Endodermal cell (in vitro differentiated cells): ENCODE measurements around the gene LAPTM5. TPM values are rescaled to one million over a fixed set of nuclear protein-coding genes. Genes with fewer than 3 reads are reported as not detected.
A peak's percentile ranks its signal among the peaks of the same experiment; 100 is the strongest.

Source experiments
- DNase-seq: peaks from one replicate; pipeline ENCODE4 v3.0.0-alpha.2; 2017
- H3K27ac ChIP-seq: 2 replicates; pipeline ENCODE4 v1.5.1; 2013; ENCODE audit warnings: mild to moderate bottlenecking, low read depth, low read length, moderate library complexity
- H3K27me3 ChIP-seq: 2 replicates; pipeline ENCODE4 v1.6.1; 2013; ENCODE audit warnings: mild to moderate bottlenecking, low read length, moderate library complexity; ENCODE audit not compliant: insufficient read depth, control insufficient read depth, poor library complexity, severe bottlenecking
- H3K36me3 ChIP-seq: 2 replicates; pipeline ENCODE4 v1.7.0; 2013; ENCODE audit warnings: mild to moderate bottlenecking, low read length, moderate library complexity; ENCODE audit not compliant: control insufficient read depth, insufficient read depth
- H3K4me1 ChIP-seq: one replicate; pipeline ENCODE4 v1.7.0; 2013; ENCODE audit warnings: low read length; ENCODE audit not compliant: control insufficient read depth, insufficient read depth
- H3K4me3 ChIP-seq: 2 replicates; pipeline ENCODE4 v1.5.1; 2013; ENCODE audit warnings: mild to moderate bottlenecking, low read length, moderate library complexity
- H3K9ac ChIP-seq: 2 replicates; pipeline ENCODE4 v1.6.1; 2013; ENCODE audit warnings: mild to moderate bottlenecking, low read length, moderate library complexity; ENCODE audit not compliant: poor library complexity, severe bottlenecking; ENCODE audit errors: extremely low read depth
- H3K9me3 ChIP-seq: 2 replicates; pipeline ENCODE4 v1.6.1; 2013; ENCODE audit warnings: mild to moderate bottlenecking, low read length, moderate library complexity; ENCODE audit not compliant: control insufficient read depth
- H3K27ac Mint-ChIP-seq: 2 replicates; pipeline ENCODE4 v1.8.0; 2020; ENCODE audit warnings: mixed read lengths
- H3K27me3 Mint-ChIP-seq: 2 replicates; pipeline ENCODE4 v1.8.0; 2021; ENCODE audit warnings: mild to moderate bottlenecking, mixed read lengths; ENCODE audit not compliant: insufficient read depth
- H3K36me3 Mint-ChIP-seq: 2 replicates; pipeline ENCODE4 v1.8.0; 2020; ENCODE audit warnings: low read depth, mixed read lengths
- H3K4me1 Mint-ChIP-seq: 2 replicates; pipeline ENCODE4 v1.8.0; 2020; ENCODE audit warnings: mixed read lengths
- H3K4me3 Mint-ChIP-seq: 2 replicates; pipeline ENCODE4 v1.8.0; 2020; ENCODE audit warnings: mild to moderate bottlenecking, moderate library complexity, mixed read lengths
- H3K9me3 Mint-ChIP-seq: 2 replicates; pipeline ENCODE4 v1.8.0; 2020; ENCODE audit warnings: mild to moderate bottlenecking, mixed read lengths
- WGBS, 2 experiments: methylation state at CpG; one replicate each; pipeline versions ENCODE4 v1.1.5 to v1.1.7; 2013; ENCODE audit warnings: missing lambda C conversion rate in 2 of 2, mixed read lengths in 1 of 2; ENCODE audit not compliant: insufficient coverage in 1 of 2, insufficient read length in 1 of 2; 5-methylcytosine and 5-hydroxymethylcytosine counted together
- total RNA-seq, 2 donors: library from RNA; stranded (reverse); fragmentation: NEBNext Ultra II Directional in 1 of 2; extraction: Animal tissue kit (Norgen Biotek cat#: 25700) in 1 of 2; gene quantifications; 2 replicates in 1 of 2; 3 replicates in 1 of 2; pipeline ENCODE4 v1.2.1, GENCODE V29; 2021
- TF ChIP-seq, protein P1 (sequence below): fragments of 200-600 bp; sonication (generic); conservative IDR thresholded peaks from 2 replicates; pipeline ENCODE4 v1.5.0; 2021; ENCODE audit warnings: antibody characterized with exemption, mild to moderate bottlenecking

The LAPTM5 gene
- total RNA-seq, 2 donors from 2014 or later = not detected

DNA sequence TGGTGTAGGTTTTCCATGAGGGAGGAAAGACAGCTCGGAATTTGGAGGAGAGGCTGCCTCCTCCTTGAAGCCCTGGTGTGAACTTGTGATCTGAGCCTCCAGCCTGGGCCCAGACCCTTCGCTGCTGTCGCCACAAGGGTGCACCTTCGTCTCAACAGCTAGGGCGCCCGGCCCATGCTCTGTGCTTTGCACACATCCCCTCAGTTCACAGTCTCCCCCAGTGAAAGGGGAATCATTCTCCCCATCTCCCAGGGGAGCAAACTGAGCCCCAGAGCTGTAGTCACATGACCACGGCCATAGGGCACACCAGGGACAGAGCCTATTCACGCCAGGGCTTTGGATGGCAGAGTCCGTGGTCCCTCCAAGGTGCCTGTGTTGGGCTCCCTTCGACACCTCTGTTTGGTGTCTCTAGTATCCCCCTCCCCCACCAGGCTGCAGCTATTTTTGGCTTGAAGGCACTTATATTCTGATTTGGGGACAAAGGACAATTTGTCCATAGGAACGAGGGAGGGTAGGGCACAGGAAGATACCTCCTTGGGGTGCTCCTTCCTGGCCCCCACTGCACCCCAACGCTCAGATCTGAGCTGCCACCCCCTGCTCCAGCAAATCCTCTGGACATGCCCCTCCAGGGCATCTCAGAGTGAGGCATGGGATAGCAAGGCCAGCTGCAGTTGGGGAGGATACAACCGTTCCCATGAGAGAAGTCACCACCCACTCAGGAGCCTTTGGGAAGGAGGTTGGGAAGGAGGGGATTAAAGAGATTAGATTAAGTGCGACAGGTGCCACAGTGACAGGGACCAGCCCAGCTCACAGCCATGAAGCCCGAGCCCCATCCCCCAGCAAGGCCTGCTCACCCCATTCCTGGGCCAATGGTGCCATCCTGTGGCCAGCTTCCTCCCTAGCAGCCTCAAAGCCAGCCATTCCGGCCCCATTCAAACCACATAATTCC lies 49.9 kb downstream of the LAPTM5 start:
- Histone ChIP-seq H3K4me3 (no peak overlapping the region), H3K9me3 (no peaks in the 10 kb centered on the region), H3K27me3 (peaks cover 9% of the 10 kb centered on the region), H3K4me1 (peaks cover 20% of the 10 kb centered on the region), H3K9ac (no peak overlapping the region), H3K36me3 (no peaks in the 10 kb centered on the region), H3K27ac (no peak overlapping the region)
- Mint-ChIP-seq H3K36me3 (no peaks in the 10 kb centered on the region), H3K27ac (no peak overlapping the region), H3K27me3 (peaks cover 9% of the 10 kb centered on the region), H3K4me3 (no peak overlapping the region), H3K9me3 (no peaks in the 10 kb centered on the region), H3K4me1 (peaks cover 12% of the 10 kb centered on the region)
- DNase-seq = peak; percentile 95
- whole genome bisulfite sequencing, 2 experiments = 40 to 61% methylated on average over 5 to 16 of the region's 16 CpGs
- TF ChIP-seq, protein P1, sequence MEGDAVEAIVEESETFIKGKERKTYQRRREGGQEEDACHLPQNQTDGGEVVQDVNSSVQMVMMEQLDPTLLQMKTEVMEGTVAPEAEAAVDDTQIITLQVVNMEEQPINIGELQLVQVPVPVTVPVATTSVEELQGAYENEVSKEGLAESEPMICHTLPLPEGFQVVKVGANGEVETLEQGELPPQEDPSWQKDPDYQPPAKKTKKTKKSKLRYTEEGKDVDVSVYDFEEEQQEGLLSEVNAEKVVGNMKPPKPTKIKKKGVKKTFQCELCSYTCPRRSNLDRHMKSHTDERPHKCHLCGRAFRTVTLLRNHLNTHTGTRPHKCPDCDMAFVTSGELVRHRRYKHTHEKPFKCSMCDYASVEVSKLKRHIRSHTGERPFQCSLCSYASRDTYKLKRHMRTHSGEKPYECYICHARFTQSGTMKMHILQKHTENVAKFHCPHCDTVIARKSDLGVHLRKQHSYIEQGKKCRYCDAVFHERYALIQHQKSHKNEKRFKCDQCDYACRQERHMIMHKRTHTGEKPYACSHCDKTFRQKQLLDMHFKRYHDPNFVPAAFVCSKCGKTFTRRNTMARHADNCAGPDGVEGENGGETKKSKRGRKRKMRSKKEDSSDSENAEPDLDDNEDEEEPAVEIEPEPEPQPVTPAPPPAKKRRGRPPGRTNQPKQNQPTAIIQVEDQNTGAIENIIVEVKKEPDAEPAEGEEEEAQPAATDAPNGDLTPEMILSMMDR = peak; percentile 95

DNA sequence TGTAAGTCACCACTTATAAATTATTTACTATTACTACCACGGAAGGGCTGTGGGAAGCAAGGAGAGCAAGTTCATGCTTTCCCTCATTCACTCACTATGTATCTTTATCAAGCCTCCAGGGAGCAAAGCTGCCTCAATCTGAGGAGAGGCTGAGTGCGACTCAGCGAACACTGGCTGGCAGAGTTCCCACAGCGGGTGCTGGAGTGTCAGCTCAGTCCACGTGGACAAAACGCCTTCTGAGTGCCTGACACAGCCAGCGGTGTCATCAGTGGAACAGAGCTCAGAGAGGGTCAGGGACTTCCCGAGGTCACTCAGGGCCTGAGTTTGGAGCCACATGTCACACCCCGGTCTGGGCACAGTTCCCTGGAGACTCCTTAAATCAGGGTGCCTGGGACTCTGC lies 51.0 kb downstream of the LAPTM5 start:
- Histone ChIP-seq H3K4me1 (peaks cover 20% of the 10 kb centered on the region), H3K27ac (no peak overlapping the region), H3K27me3 (peaks cover 9% of the 10 kb centered on the region), H3K4me3 (no peak overlapping the region), H3K9ac (no peak overlapping the region), H3K9me3 (no peaks in the 10 kb centered on the region), H3K36me3 (no peaks in the 10 kb centered on the region)
- Mint-ChIP-seq H3K9me3 (no peaks in the 10 kb centered on the region), H3K27me3 (peaks cover 9% of the 10 kb centered on the region), H3K27ac (no peak overlapping the region), H3K36me3 (no peaks in the 10 kb centered on the region), H3K4me3 (no peak overlapping the region), H3K4me1 (peaks cover 12% of the 10 kb centered on the region)
- no peak for DNase-seq
- TF ChIP-seq, protein P1 = no peak
- 83 to 92% methylated on average over 5 to 9 of the region's 9 CpGs for WGBS, 2 experiments

DNA sequence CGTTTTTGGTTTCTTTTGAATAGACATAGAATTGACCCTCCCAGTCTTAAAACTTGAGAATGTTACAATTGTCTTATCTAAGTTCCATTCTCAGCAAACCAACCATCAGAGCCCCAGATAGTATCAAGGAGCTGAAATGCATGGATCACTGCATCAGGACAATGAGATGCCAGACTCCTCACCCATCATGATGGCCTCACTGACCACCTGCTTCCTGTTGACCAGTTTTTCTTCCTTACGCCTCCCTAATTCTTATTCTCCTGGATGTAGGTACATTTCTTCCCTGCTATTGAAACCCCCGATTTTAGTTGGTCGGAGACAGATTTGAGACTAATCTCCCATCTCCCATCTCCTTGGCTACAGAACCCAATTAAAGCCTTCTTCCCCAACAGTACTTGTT lies 51.9 kb downstream of the LAPTM5 start:
- peaks cover 9% of the 10 kb centered on the region for H3K27me3 Mint-ChIP-seq
- H3K27me3 ChIP-seq = peaks cover 9% of the 10 kb centered on the region
- no peaks in the 10 kb centered on the region for H3K36me3 Mint-ChIP-seq
- no peak overlapping the region for H3K4me3 Mint-ChIP-seq
- 82 to 89% methylated on average over 4 of the region's 4 CpGs for WGBS, 2 experiments
- no peak overlapping the region for H3K27ac Mint-ChIP-seq
- H3K4me1 ChIP-seq = peaks cover 20% of the 10 kb centered on the region
- TF ChIP-seq, protein P1 = no peak
- peaks cover 12% of the 10 kb centered on the region for H3K4me1 Mint-ChIP-seq
- H3K9me3 Mint-ChIP-seq = no peaks in the 10 kb centered on the region
- no peak overlapping the region for H3K4me3 ChIP-seq
- no peak for DNase-seq
- H3K36me3 ChIP-seq = no peaks in the 10 kb centered on the region
- no peaks in the 10 kb centered on the region for H3K9me3 ChIP-seq
- no peak overlapping the region for H3K27ac ChIP-seq
- H3K9ac ChIP-seq = no peak overlapping the region
